Peyer's patch (tissue), 4 donors: ENCODE measurements around the gene LTA.

Source experiments
- CTCF ChIP-seq, 6 experiments: fragments of 450-650 bp in 4 of 6; fragments of 200-600 bp in 2 of 6; sonication (generic) in 1 of 6; IDR thresholded peaks; one replicate each; pipeline ENCODE4 v1.5.1; 2017 to 2019; ENCODE audit warnings: antibody characterized with exemption in 6 of 6, mild to moderate bottlenecking in 3 of 6, moderate library complexity in 1 of 6
- POLR2A ChIP-seq, 2 donors: fragments of 450-650 bp; IDR thresholded peaks; one replicate each; pipeline ENCODE4 v1.5.1; 2017; ENCODE audit warnings: antibody characterized with exemption in 2 of 2, mild to moderate bottlenecking in 2 of 2, moderate library complexity in 2 of 2

GRCh38 chr6:31544676-31545075, 27.4 kb upstream of the LTA start:
- TF ChIP-seq CTCF (IDR thresholded peaks at IDR 0.05), result no peak
- TF ChIP-seq POLR2A (IDR thresholded peaks at IDR 0.05), result no peak
